HG03521 (cell line): ENCODE results near the gene TMPO.
A peak's percentile ranks its signal among the peaks of the same experiment; 100 is the strongest.
"Not testable (repeated sequence)": the region's sequence is repeated elsewhere in the genome, so short reads cannot be mapped to it uniquely, and the experiment has no call there.

ENCODE experiments used
- ATAC-seq: cut with Tn5 transposase; IDR thresholded peaks from one replicate; pipeline ENCODE4 v1.9.1; 2021; ENCODE audit warnings: mild to moderate bottlenecking, moderate library complexity; ENCODE audit not compliant: unreplicated experiment

TMPO gene

DNA sequence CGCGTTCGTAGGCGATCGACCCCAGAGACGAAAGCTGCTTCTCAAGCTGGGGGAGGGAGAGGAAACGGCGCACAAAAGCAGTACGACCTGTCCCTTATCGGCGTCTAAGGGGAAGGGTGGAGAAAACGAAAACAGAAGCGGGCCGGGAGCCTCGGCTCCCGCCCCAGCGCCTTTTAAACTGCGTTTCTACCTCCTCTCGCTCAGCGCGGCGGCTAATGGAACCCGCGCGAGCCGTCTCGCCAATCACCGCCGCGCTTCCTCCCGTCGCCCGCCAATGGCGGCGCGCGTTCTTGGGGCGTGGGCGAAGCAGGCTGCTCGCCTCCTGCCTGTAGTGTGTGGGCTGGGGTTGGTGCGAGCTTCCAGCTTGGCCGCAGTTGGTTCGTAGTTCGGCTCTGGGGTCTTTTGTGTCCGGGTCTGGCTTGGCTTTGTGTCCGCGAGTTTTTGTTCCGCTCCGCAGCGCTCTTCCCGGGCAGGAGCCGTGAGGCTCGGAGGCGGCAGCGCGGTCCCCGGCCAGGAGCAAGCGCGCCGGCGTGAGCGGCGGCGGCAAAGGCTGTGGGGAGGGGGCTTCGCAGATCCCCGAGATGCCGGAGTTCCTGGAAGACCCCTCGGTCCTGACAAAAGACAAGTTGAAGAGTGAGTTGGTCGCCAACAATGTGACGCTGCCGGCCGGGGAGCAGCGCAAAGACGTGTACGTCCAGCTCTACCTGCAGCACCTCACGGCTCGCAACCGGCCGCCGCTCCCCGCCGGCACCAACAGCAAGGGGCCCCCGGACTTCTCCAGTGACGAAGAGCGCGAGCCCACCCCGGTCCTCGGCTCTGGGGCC is at the start of gene TMPO:
Gene TMPO (plus strand): TSS at position 304 of the 824 bp plus-strand sequence. CDS start 278 bp downstream, at position 582.
- peak; percentile 80 for ATAC-seq

DNA sequence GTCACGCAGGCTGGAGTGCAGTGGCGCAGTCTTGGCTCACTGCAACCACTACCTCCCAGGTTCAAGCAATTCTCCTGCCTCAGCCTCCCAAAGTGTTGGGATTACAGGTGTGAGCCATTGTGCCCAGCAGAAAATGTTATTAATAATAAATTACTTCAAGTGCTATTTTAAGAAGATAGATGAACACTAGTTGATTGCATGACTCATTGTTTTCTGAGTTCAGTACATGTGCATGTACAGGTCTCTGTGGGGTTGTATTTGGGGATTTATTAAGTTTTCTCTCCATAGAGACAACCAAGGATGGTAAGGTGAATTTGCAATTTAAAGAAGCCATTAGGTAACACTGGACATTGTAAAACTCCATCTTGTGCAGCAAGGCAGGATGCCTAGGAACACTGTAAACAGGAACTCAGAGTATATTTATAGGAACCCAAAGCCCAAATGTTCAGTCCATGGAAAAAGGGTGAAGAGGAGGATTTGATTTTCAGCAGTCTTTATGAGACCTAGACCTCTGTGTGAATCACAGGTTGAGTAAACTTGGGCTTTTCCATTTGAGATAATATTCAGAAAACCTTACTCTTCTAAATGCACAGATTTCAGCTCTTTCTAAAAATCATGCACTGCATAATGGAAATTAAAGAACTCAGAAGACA is 49.3 kb upstream of the TMPO start:
- ATAC-seq: no peak

- ATAC-seq: no peak
Measured at GRCh38 chr12:98466640-98467400, 48.6 kb upstream of the TMPO start.

DNA sequence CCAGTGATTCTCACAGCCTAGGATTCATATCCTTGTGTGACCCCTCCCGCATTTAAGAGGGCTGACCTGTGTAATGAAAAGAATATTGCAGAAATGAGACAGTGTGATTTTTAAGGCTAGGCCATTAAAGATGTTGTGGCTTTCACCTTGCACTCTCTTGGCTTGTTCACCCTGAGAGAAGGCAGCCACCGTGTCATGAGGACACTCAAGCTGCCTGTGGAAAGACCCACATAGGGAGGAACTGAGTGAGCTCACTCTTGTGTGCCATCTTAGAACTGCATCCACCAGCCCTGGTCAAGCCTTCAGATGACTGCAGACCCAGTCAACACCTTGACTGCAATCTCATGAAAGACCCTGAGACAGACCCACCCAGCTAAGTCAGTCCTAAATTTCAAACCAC is 46.3 kb upstream of the TMPO start:
- ATAC-seq: no peak

- peak; percentile 48 for ATAC-seq
Measured at GRCh38 chr12:98470469-98471082, 44.8 kb upstream of the TMPO start.

DNA sequence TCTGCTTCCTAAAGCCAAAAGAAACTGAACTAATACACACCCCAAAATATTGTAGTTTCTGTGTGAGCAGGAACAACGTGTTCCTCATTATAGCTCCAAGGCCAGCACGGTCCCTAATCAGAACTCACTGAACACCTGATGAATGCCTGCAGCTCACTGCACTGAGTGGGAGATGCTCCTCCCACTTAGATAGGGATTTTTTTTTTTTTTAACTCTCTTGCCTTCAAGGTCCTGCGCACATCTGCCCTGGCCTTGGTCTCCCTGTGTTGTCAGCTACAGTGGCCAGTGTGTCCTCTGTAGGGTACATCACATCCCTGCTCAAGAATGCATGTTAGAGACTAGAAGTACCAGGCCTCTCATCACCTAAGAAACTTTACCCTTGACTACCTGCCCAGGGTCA is 44.3 kb upstream of the TMPO start:
- ATAC-seq: peak; percentile 12

GRCh38 chr12:98475565-98475908 is 39.9 kb upstream of the TMPO start:
- no peak for ATAC-seq

DNA sequence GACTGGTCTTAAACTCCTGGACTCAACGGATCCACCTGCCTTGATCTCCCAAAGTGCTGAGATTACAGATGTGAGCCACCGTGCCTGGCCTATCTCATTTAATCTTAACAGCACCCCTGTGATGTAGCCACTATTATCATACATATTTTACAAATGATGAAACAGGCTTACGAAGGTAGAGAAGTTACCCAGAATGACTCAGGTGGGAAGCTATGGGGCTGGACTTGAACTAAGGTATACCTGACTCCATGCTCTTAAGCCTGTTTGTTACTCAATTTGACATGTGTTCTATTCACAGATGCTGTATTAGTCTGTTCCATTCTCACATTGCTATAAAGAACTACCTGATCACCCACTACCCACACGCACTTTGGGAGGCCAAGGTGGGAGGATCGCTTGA is 36.8 kb upstream of the TMPO start:
- no peak for ATAC-seq

- no peak for ATAC-seq
Measured at GRCh38 chr12:98483621-98484503, 31.5 kb upstream of the TMPO start.

DNA sequence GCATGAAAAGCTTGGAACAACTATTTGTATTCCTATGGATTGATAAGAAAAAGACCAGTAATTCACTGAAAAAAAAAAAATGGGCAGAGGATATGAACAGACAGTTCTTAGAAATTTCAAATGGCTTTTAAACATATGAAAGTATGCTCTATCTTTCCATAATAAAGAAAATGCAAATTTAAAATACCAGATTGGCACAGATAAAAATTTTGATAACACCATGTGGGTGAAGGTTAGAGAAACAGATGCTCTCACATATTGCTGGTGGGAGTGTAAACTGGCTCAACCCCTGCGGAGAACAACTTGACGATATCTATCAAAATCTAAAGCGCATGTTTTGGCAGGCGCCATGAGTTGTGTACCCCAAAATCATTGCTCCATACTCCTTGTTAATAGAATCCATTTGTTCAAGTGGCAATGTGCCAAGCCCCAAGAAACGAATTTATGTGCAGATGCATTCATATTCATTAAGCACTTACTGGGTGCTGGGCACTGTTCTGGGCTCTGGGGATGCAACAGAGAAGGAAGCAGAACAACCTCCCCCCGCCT is 29.5 kb upstream of the TMPO start:
- no peak for ATAC-seq

GRCh38 chr12:98488416-98488815 is 27.0 kb upstream of the TMPO start:
- not testable (repeated sequence) for ATAC-seq

DNA sequence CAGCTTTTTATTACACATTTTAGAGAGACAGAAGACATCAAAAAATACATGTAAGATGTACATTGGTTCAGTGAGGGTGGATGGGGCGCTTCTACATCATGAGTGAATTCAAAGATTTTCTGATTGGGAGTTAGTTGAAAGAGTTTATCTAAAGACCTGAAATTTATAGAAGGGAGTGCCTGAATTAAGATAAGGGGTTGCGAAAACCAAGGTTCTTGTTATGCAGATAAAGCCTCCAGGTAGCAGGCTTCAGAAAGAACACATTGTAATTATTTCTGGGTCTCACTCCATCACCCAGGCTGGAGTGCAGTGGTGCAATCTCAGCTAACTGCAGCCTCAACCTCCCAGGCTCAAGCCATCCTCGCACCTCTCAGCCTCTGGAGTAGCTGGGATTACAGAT is 26.2 kb upstream of the TMPO start:
- no peak for ATAC-seq

DNA sequence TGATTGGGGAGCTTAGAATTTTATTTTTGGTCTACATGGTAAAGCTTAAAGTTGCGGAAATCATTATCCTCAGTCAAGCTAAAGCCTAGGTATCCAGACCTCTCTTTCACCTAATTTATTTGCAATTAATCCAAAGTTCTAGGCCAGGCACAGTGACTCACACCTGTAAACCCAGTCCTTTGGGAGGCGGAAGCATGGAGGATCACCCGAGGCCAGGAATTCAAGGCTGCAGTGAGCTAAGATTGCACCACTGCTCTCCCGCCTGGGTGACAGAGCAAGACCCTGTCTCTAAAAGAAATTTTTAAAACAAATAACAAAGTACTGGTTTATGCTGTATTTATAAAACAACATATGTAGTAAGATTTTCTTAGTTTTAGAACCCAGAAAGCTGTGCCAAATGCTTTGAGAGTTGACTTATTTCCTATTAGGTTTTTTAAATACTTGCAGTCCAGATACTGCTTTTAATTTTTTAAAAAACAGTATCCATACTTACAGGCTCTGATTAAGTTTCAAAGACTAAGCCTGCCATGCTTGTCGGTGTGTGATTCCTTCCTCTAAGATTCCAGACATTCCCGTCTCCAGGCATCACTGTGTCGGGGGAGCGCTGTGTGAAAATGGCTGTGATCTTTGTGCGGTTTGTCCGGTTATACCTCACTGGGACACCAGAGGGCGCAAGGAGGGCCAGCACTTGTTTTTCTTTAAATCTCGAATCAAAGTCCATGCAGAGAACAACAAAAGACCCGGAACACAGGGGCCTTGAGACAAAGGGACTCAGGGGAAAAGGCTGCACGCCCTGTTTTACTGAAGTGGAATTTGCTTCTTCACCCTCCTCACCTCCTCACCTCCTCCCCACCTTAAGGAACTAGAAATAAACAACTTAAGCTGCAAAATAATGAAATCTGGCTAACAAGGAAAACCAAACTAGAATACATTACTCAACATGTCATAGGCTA is 24.6 kb upstream of the TMPO start:
- peak; percentile 68 for ATAC-seq

- no peak for ATAC-seq
Measured at GRCh38 chr12:98492580-98493140, 22.7 kb upstream of the TMPO start.

DNA sequence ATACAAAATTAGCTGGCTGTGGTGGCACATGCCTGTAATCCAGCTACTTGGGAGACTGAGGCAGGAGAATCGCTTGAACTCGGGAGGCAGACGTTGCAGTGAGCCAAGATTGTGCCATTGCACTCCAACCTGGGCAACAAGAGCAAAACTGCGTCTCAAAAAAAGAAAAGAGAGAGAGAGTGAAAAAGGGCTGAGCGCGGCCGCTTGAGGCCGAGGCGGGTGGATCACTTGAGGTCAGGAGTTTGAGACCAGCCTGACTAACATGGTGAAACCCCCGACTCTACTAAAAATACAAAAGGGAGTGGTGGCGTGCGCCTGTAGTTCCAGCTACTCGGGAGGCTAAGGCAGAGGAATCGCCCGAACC is 14.1 kb upstream of the TMPO start:
- ATAC-seq: not testable (repeated sequence)

- ATAC-seq: peak; percentile 56
Measured at GRCh38 chr12:98503342-98503591, 12.1 kb upstream of the TMPO start.

DNA sequence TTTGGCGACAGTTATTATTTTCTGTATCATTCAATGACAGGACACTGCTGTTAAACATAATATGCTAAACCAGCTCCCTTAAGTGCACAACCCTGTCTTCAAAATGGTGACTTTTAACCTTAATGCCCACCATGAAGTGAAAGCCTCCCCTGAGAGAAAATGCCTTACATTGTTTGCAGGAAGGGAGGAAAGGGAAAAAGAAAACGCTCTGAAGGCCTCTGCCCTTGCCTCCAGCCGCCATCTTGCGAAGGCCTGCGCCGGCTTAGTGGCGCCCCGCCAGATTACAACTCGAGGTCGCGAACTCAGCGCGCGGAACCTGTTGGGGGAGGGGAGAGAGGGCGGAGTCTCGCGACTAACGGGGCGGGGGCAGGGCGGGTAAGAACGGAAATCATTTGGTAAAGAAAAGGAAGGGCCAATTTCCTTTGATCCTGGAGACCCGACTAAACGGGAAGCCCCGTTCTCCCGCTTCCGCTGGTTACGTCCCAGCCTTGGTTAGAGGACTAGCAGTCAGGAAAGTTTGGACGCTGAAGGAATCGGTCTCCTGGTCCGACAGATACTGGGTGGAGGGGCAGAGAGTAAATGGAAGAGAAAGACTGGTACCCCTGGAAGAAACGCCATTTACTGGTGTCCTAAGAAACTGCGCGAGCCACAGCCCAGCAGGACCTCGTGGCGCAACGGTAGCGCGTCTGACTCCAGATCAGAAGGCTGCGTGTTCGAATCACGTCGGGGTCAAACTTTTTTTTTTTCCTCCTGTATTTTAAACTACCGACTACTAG is 11.6 kb upstream of the TMPO start:
- peak; percentile 68 for ATAC-seq

DNA sequence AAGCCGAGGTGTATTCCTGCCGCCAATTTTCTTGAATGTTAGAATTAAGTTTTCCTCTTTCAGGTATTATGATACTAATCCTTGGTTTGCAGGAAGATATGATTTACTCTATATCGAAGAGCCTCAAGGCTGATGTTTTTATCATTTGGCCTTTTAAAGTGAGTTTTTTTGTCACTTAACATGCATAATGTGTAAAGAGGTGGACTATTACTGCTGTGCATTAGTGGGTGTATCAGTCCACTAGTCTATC is 11.1 kb upstream of the TMPO start:
- ATAC-seq: no peak

DNA sequence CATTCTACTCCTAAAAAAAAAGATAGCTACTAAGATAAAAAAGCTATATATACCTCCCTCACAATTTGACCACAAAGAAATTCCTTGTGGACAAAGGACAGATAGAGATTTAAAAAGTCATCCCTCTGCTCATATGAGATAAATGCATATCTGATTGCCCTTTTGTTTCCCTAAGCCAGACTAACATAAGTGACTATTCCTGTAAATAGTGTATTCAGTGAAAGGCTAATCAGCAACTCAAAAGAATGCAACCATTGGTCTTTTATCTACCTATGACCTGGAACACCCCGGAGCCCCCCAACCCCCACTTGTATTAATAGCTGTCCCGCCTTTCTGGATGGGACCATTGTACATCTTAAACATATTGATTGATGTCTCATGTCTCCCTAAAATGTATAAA is 6.3 kb upstream of the TMPO start:
- no peak for ATAC-seq
